CD4-positive, alpha-beta T cell treated with Interleukin-4 for 4 hours (primary cell): ENCODE data around the gene PTGES3L.
A peak's percentile ranks its signal among the peaks of the same experiment; 100 is the strongest.
"Not testable (repeated sequence)": the region's sequence is repeated elsewhere in the genome, so short reads cannot be mapped to it uniquely, and the experiment has no call there.

ENCODE experiments used
- DNase-seq: peaks from one replicate; pipeline ENCODE4 v3.0.0-alpha.2; 2020

The PTGES3L gene

DNA sequence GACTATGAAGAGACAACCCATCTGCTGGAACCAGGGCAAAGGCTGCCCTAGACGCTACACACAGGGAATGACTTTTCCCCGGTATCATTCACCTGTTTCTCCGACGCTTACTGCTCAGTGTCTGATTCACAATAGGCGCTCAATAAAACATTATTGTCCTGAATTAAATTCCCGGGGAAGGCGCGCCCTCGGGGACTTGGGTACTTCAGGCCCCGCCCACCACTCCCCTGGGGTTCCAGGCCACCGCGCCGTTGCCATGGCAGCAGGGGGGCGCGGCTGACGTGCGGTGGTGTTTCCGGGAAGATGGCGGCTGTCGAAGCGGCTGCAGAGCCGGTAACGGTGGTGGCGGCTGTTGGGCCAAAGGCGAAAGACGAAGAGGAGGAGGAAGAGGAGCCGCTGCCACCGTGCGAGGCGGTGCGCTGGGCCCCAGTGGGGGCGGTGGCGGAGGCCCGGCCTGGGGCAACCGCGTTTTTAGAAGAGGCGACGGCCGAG is 440 bp upstream of the PTGES3L start, which contains the start of gene RUNDC1:
TSS of gene RUNDC1 (plus strand) at position 292 of the 492 bp plus-strand sequence. CDS start at position 304, 12 bp downstream.
- DNase-seq, result peak; percentile 88

DNA sequence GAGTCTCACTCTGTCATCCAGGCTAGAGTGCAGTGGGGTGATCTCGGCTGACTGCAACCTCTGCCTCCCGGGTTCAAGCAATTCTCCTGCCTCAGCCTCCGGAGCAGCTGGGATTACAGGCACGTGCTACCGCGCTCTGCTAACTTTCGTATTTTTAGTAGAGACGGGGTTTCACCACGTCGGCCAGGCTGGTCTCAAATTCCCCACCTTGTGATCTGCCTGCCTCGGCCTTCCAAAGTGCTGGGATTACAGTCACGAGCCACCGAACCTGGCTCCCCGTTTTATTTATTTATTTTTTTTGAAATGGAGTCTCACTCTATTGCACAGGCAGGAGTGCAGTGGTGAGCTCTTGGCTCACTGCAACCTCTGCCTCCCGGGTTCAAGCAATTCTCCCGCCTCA is 4.2 kb downstream of the PTGES3L start:
- not testable (repeated sequence) for DNase-seq

- no peak for DNase-seq
These were observed 4.6 kb downstream of the PTGES3L start for GRCh38 chr17:42975265-42975664.

- DNase-seq, result not testable (repeated sequence)
These were observed 6.6 kb downstream of the PTGES3L start for GRCh38 chr17:42973323-42973722.

GRCh38 chr17:42971589-42971988 is 8.3 kb downstream of the PTGES3L start:
- DNase-seq, result no peak

DNA sequence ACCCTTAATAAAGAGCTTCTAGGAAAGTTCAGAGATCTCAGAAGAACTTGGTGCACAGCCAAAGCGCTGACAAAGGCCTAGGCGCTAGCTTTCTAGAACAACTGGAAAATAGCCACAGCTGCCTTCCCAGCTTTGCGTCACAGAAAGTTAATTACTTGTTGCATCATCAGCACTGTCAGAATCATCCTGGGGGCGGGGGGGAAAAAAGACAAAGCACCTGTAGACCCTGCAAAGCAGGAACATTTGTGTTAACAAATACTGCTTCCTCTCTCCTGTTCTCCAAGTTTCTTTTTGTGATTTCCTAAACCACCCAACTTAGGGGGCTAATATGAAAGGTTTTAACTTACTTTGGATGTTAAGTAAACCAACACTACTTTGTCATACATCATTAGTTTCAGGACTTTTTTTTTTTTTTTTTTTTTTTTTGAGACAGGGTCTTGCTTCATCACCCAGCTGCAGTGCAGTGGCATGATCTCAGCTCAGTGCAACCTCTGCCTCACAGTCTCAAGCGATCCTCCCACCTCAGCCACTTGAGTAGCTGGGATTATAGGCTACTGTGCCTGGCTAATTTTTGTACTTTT is 10.8 kb downstream of the PTGES3L start:
- DNase-seq, result no peak

DNA sequence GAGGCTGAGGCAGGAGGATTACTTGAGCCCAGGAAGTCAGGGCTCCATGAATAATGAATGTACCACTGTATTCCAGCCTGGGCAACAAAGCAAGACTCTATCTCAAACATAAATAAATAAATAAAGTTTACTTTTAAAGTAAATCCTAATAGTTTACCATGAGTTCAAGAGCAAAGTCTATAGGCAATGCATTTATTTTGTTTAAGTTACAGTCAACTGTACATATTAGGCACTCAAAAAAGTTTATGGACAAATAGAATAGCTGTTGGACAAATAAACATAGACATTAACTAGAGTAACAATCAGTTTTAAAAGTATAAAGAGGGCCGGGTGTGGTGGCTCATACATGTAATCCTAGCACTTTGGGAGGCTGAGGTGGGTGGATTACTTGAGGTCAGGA is 12.0 kb downstream of the PTGES3L start:
- DNase-seq, result no peak

DNA sequence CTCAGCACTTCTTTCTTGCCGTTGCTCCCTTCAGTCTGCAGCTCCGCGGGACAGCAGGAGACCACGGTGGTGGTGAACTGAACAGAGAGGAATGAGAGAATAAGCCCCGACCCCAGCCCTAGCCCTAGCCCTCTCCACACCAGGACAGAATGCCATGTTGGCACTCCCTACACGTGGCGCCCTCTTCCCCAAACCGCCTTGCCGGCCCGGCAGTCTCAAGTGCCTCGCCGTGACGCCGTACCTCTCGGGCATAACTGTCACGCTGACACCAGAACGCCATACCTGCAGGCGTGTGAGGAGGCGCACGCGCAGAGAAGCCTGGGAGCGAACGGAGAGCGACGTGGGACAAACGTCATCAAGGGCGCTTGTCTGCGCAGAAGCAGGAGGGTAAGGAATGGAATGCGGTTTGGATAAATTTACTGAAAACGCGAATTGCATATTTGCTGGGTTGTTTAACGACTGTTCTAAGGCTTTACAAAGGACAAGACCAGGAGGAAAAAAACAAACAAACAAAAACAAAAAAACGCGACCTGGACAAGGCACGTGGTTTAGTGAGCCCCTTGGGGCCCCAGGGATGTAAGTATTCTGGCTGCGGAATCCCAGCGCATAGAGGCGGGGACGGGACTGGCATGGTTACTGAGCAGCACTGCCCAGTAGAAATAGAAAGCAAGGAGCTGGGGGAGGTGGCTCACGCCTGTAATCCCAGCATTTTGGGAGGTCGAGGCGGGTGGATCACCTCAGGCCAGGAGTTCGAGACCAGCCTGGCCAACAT is 15.5 kb downstream of the PTGES3L start, which contains the start of gene AARSD1:
TSS of gene AARSD1 (minus strand) at position 294 of the 772 bp plus-strand sequence. CDS start at position 280, 14 bp downstream.
- peak; percentile 92 for DNase-seq

- DNase-seq, result no peak
These were observed 26.2 kb downstream of the PTGES3L start for GRCh38 chr17:42953669-42954068.

GRCh38 chr17:42950044-42950783 is 29.7 kb downstream of the PTGES3L start:
- no peak for DNase-seq

- DNase-seq, result no peak
These were observed 33.1 kb downstream of the PTGES3L start for GRCh38 chr17:42946812-42947211.

DNA sequence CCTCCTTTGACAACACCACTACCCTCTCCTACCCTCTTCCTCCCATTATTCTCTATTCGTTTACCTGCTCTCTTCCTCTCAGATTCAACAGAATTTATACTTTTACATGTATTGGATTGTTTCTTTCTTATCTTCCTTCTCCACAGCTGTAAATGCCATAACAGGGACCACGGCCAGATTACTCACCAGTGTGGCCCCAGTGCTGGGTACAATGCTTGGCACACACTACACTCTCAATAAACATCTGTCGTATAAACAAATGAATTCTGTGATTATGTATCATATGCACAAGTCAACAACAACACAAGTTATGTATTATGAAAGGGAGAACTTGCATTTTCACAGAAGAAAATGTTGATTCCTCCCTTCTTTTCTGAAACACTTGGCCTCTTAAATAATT is 35.7 kb downstream of the PTGES3L start:
- DNase-seq, result no peak

- DNase-seq, result no peak
These were observed 41.9 kb downstream of the PTGES3L start for GRCh38 chr17:42937712-42938596.

DNA sequence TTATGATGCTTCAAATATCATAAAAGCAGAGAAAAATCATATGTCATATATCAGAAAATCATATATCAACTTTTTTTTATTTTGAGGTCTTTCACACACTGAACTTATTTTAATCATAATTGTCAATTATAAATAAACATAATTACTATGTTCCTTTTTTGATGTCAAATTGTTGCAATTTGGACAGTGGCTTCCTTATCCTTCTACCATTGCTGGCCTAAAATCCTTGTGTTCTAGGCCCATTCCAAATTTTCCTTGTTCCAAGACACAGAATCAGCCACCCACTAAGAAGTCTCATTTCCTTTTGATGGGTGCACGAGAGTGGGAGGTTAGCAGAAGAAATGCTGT is 50.4 kb downstream of the PTGES3L start:
- no peak for DNase-seq

DNA sequence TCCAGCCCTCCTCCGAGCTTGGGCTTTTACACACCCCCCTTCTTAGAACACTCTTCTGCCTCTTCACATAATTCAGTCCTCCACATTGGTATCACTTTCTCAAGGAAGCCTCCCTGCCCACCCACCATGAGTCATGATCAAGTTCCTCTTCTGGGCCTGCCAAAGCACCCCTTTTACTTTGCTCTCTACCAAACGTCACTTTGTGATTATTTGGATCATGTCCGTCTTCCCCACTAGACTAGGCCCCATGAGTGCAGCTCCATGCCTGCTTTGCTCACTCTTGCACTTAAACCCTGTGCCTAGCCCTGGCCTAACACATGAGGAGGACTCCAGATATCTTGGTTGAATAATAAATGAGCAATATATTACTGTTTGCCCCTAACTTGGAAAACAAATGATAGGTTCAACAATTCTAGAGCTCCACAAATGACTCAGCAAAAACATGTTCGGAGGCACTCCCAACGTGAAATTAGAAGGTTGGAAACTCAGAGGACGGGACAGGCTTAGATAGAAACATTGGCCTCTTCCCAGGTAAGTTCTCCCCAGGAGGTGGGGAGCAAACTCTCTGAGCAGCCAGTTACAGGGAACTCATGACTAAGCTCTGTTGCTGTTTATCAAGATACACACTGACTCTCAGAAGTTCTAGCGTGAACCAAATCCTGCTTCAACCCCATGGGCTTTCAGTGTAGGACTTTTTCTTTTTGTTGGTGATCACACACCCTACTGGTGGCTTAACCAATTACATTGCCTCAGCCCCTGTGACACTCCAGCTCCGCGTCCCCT is 51.0 kb downstream of the PTGES3L start:
- peak; percentile 27 for DNase-seq

- no peak for DNase-seq
These were observed 55.0 kb downstream of the PTGES3L start for GRCh38 chr17:42924891-42925290.

- not testable (repeated sequence) for DNase-seq
These were observed 56.4 kb downstream of the PTGES3L start for GRCh38 chr17:42923472-42923871.

DNA sequence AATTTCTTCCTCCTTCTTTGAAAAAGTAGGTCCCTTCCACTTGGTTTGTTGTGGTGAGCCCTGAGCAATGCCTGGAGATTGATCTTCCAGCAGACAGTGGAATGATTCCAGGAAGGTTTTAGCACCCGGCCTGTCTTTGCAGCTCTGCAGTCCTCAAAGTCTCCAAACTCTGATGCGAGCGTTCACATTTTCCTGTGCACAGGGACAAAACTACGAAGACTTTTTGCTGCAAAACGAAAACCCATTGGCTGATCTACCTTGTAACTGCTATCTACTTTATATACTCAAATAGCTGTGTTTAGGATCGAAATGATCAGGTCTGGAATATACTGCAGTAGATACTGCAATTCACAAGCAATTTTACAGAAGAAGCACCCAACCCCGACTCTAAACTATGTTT is 57.6 kb downstream of the PTGES3L start:
- no peak for DNase-seq

DNA sequence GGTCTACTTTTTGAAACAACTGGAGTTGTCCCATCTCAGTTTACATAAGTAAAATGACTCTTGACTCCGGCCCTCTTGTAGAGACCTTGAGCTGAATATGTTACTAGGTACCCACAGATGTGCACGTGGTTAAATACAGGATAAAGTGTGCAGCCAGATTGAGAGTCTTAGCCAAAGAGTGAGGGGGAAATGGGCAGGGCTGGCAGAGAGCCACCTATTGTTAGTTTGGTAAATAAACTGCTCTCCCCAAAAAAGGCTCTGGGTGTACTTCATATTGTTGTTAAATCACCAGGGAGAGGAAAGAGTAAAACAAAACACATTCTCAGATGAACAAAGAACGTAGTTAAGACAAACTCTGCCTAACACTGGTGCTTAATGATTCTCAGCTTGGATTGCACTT is 59.0 kb downstream of the PTGES3L start:
- no peak for DNase-seq

GRCh38 chr17:42920106-42920900 is 59.6 kb downstream of the PTGES3L start:
- no peak for DNase-seq
